ENCODE data around the gene SLC16A2. TPM values are rescaled to one million over a fixed set of nuclear protein-coding genes. Genes with fewer than 3 reads are reported as not detected.

SLC16A2 gene
- total and polyA plus RNA-seq, 11 donors: 2.2 to 12.1 (median 7.2) TPM

DNA sequence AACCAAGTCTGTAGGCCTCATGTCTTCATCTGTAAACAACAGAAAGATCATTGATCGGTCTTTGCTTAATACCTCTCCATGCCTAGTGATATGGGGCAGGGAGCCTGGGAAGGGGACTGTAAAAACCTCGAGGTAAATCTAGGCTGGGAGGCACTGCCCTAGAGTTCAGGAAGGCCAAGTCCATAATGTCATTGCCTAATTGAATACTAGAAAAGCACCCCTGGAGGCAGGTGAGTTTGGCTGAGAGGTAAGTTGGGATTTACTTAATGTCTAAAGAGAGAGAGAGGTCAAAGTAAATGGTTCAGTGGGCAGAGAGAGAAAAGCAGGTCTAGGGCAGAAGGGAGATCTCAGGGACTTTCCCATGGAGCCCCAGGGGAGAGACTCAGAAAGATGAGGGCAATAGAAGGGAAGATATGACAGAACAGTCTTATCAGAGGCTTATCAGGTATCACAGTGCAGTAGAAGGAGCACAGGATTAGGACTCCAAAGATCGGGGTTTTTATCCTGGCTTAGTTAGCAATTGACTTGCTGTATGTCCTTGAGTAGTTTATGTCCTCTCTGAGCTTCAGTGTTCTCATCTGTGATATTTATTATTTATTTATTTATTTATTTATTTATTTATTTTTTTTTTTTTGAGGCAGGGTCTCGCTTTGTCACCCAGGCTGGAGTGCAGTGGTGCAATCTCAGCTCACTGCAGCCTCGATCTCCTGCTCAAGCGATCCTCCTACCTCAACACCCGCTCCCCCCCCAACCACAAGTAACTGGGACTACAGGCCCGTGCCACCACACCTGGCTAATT lies 85.2 kb downstream of the SLC16A2 start:
- WGBS, 4 donors: 83 to 95% (median 88%) methylated on average over 8 of the region's 8 CpGs
- Histone ChIP-seq H3K27ac (no peak overlapping the region), H3K4me1 (no peaks in the 10 kb centered on the region), H3K9me3 (no peaks in the 10 kb centered on the region), H3K36me3 (no peaks in the 10 kb centered on the region), H3K4me3 (no peak overlapping the region), H3K27me3 (peaks cover 0 to 10% (median 0%) of the 10 kb centered on the region in 9 donors)
- intact Hi-C loops (cut with DNase I): no loop called here
- ATAC-seq: no peak
- DNase-seq: no peak
- no peak for TF ChIP-seq POLR2A (IDR thresholded peaks at IDR 0.05)
- TF ChIP-seq, protein P1, sequence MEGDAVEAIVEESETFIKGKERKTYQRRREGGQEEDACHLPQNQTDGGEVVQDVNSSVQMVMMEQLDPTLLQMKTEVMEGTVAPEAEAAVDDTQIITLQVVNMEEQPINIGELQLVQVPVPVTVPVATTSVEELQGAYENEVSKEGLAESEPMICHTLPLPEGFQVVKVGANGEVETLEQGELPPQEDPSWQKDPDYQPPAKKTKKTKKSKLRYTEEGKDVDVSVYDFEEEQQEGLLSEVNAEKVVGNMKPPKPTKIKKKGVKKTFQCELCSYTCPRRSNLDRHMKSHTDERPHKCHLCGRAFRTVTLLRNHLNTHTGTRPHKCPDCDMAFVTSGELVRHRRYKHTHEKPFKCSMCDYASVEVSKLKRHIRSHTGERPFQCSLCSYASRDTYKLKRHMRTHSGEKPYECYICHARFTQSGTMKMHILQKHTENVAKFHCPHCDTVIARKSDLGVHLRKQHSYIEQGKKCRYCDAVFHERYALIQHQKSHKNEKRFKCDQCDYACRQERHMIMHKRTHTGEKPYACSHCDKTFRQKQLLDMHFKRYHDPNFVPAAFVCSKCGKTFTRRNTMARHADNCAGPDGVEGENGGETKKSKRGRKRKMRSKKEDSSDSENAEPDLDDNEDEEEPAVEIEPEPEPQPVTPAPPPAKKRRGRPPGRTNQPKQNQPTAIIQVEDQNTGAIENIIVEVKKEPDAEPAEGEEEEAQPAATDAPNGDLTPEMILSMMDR (IDR thresholded peaks at IDR 0.05): no peak

DNA sequence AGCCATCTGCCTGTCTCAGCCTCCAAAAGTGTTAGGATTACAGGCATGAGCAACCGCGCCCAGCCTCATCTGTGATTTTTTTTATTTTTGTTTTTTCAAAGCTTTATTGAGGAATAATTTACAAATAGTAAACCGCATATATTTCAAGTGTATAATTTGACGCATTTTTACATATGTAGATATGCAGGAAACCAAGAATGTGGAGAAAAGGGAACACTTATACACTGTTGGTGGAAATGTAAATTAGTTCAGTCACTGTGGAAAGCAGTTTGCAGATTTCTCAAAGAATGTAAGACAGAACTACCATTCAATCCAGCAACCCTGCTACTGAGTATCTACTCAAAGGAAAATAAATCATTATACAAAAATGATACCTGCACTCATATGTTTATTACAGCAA lies 85.9 kb downstream of the SLC16A2 start:
- WGBS, 4 donors: 89 to 98% (median 95%) methylated on average over 4 of the region's 4 CpGs
- Histone ChIP-seq H3K4me3 (no peak overlapping the region), H3K27me3 (peaks cover 0 to 10% (median 0%) of the 10 kb centered on the region in 9 donors), H3K36me3 (no peaks in the 10 kb centered on the region), H3K9me3 (no peaks in the 10 kb centered on the region), H3K27ac (no peak overlapping the region), H3K4me1 (no peaks in the 10 kb centered on the region)
- DNase-seq (no peak), ATAC-seq (no peak)
- intact Hi-C loops (cut with DNase I): no loop called here
- TF ChIP-seq, protein P1 (IDR thresholded peaks at IDR 0.05): no peak
- TF ChIP-seq POLR2A (IDR thresholded peaks at IDR 0.05): no peak

DNA sequence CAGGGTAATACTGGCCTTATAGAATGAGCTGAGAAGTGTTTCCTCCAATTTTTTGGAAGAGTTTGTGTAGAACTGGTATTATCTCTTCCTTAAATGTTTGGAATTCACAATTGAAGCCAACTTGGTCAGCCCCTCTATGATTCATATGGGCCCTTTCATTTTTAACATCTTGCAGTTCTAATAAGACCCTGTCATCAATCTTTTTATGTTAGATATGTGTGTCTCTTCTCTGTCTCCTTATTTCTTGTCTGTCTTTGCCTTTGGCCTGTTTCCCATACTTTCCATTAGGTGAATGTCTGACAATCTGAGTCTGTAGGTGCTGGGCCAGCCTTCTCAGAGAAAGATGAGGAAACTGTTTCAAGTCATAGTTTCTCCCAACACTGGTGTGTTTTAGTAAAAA lies 88.7 kb downstream of the SLC16A2 start:
- DNase-seq (no peak), ATAC-seq (no peak)
- H3K4me1 ChIP-seq: peaks cover 0 to 4% (median 0%) of the 10 kb centered on the region in 12 donors
- H3K9me3 ChIP-seq: no peaks in the 10 kb centered on the region
- no peak overlapping the region for H3K4me3 ChIP-seq
- peaks cover 0 to 5% (median 0%) of the 10 kb centered on the region in 9 donors for H3K27me3 ChIP-seq
- intact Hi-C loops (cut with DNase I): no loop called here
- H3K36me3 ChIP-seq: no peaks in the 10 kb centered on the region
- TF ChIP-seq, protein P1 (IDR thresholded peaks at IDR 0.05): no peak
- no peak for TF ChIP-seq POLR2A (IDR thresholded peaks at IDR 0.05)
- no peak overlapping the region for H3K27ac ChIP-seq

DNA sequence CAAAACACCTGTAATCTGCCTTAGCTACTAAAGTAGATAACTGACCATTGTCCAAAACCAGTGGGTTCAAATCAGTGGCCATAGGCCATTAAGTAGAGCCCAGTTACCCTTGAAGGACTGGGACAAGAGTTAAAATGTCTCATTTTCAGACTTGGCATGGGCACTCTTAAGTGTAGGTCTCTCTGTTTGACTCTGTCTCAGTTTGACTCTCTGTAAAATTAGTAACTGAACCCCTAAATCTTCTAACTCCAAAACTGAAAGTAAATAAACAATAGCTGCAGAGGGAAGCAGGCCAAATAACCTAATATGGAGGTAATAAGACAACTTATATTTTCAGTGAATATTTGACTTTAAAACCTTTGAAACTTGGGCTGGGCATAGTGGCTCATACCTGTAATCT lies 89.1 kb downstream of the SLC16A2 start:
- intact Hi-C loops (cut with DNase I): no loop called here
- Histone ChIP-seq H3K9me3 (no peaks in the 10 kb centered on the region), H3K27me3 (peaks cover 0 to 3% (median 0%) of the 10 kb centered on the region in 9 donors), H3K27ac (no peak overlapping the region), H3K36me3 (no peaks in the 10 kb centered on the region), H3K4me3 (no peak overlapping the region), H3K4me1 (peaks cover 0 to 4% (median 0%) of the 10 kb centered on the region in 12 donors)
- TF ChIP-seq POLR2A (IDR thresholded peaks at IDR 0.05): no peak
- TF ChIP-seq, protein P1 (IDR thresholded peaks at IDR 0.05): no peak
- ATAC-seq (no peak), DNase-seq (no peak)
